IPS-15b (cell line): ENCODE data around the gene GDPD3.

Experiments
- H3K27me3 ChIP-seq: one replicate; pipeline ENCODE4 v1.6.1; 2013; ENCODE audit warnings: low read length; ENCODE audit not compliant: control insufficient read depth, insufficient read depth
- H3K36me3 ChIP-seq: one replicate; pipeline ENCODE4 v1.6.1; 2013; ENCODE audit warnings: low read length; ENCODE audit not compliant: control insufficient read depth, insufficient read depth
- H3K4me1 ChIP-seq: one replicate; pipeline ENCODE4 v1.6.1; 2013; ENCODE audit warnings: mild to moderate bottlenecking, low read length; ENCODE audit not compliant: control insufficient read depth, insufficient read depth
- H3K4me3 ChIP-seq: one replicate; pipeline ENCODE4 v1.5.1; 2013; ENCODE audit warnings: low read depth, low read length
- H3K9ac ChIP-seq: one replicate; pipeline ENCODE4 v1.6.1; 2013; ENCODE audit warnings: low read depth, mild to moderate bottlenecking, low read length
- H3K9me3 ChIP-seq: one replicate; pipeline ENCODE4 v1.6.1; 2013; ENCODE audit warnings: mild to moderate bottlenecking, low read length; ENCODE audit not compliant: control insufficient read depth, insufficient read depth

Gene GDPD3

GRCh38 chr16:30090610-30091331 is 22.6 kb downstream of the GDPD3 start:
- H3K4me3 ChIP-seq, result peak overlapping the region; percentile 67
- no peaks in the 10 kb centered on the region for H3K27me3 ChIP-seq
- no peaks in the 10 kb centered on the region for H3K4me1 ChIP-seq
- no peaks in the 10 kb centered on the region for H3K36me3 ChIP-seq
- H3K9ac ChIP-seq, result no peak overlapping the region
- no peaks in the 10 kb centered on the region for H3K9me3 ChIP-seq

DNA sequence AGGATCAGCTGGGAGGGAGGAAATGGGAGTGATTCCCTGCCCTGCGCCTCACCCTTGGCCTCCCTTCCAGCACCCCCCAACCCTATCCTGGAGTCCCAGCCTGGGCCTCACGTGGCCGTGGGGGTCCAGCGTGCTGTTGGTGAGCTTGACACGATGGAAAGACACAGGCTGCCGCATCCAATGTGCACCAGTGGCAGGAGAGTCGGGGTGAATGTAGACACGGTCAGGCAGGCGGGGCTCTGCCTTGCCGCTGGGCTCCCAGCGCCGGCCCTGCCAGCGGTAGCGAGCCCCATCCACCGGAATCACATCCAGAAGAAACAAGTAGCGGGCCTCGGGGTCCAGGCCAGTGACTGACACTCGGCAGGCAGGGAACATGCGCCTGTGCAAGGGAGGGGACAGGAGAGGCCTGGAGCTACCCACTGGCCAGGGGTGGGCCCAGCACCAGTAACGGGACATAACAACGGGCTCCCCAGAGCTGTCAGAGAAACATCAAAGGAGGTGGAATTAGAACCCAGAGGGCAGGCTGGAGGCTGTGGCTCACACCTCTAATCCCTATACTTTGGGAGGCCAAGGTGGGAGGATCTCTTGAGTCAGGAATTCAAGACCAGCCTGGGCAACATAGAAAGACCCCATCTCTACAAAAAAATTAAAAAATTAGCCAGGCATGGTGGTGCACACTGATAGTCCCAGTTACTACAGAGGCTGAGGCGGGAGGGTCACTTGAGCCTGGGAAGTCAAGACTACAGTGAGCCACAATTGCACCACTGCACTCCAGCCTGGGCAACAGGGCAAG is 24.3 kb downstream of the GDPD3 start:
- Histone ChIP-seq H3K4me3 (no peak overlapping the region), H3K27me3 (no peaks in the 10 kb centered on the region), H3K36me3 (peaks cover 10% of the 10 kb centered on the region), H3K9ac (no peak overlapping the region), H3K4me1 (no peaks in the 10 kb centered on the region), H3K9me3 (no peaks in the 10 kb centered on the region)

DNA sequence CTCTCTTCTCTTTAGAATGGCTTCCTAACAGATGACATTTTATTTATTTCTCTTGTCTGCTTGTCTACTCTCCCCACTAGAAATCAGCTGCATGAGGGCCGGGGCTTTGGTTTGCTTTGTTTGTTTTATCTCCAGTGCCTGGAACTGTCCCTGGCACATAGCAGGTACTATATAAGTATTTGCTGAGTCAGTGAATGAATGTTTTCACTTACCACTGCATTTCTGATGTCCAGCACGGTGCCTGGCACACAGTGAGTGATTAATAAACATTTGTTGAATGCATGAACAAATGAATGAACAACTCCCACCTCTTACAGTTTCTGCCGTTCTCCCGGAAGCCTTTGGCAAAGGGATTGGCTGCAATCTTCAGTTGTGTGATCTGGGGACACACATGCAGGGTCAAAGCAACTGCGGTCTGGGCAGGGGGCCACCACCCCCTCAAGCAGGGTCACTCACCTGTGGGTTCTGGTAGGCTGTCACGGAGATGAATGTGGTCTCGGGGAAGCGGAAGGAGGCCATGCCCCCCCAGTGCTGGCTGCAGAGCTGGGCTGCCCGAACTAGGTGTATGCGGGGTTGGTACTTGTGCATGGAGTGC is 25.0 kb downstream of the GDPD3 start:
- peaks cover 17% of the 10 kb centered on the region for H3K36me3 ChIP-seq
- H3K9me3 ChIP-seq, result no peaks in the 10 kb centered on the region
- no peak overlapping the region for H3K4me3 ChIP-seq
- no peaks in the 10 kb centered on the region for H3K27me3 ChIP-seq
- H3K9ac ChIP-seq, result no peak overlapping the region
- H3K4me1 ChIP-seq, result no peaks in the 10 kb centered on the region

DNA sequence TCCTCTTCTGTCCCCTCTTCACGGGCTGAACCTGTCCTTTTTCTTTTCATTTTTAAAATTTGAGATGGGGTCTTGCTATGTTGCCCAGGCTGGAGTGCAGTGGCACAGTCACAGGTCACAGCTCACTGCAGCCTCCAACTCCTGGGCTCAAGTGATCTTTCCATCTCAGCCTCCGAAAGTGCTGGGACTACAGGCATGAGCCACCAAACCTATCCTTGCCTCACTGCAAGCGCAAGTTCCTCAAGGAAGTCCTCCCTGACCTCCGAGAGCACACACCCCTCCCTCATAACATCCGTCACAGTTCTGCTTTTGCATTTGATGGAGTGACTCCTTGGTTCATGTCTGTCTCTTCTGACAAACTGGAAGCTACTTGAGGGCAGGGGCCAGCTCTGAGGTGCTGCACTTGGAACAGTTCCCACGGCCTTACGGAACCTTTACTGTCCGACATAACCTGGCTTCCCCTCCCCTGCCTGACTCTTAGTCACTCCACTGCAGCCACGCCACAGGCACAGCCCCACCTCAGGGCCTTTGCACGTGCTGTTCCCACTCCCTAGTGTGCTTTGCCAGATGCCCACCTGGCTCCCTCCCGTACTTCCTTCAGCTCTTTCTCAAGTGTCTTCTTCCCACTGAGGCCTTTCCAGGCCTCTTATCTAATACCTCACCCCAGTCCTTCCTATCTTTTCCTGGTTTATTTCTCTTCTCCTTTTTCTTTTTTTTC is 26.0 kb downstream of the GDPD3 start:
- Histone ChIP-seq H3K36me3 (peaks cover 27% of the 10 kb centered on the region), H3K9ac (no peak overlapping the region), H3K4me3 (no peak overlapping the region), H3K27me3 (no peaks in the 10 kb centered on the region), H3K4me1 (no peaks in the 10 kb centered on the region), H3K9me3 (no peaks in the 10 kb centered on the region)

DNA sequence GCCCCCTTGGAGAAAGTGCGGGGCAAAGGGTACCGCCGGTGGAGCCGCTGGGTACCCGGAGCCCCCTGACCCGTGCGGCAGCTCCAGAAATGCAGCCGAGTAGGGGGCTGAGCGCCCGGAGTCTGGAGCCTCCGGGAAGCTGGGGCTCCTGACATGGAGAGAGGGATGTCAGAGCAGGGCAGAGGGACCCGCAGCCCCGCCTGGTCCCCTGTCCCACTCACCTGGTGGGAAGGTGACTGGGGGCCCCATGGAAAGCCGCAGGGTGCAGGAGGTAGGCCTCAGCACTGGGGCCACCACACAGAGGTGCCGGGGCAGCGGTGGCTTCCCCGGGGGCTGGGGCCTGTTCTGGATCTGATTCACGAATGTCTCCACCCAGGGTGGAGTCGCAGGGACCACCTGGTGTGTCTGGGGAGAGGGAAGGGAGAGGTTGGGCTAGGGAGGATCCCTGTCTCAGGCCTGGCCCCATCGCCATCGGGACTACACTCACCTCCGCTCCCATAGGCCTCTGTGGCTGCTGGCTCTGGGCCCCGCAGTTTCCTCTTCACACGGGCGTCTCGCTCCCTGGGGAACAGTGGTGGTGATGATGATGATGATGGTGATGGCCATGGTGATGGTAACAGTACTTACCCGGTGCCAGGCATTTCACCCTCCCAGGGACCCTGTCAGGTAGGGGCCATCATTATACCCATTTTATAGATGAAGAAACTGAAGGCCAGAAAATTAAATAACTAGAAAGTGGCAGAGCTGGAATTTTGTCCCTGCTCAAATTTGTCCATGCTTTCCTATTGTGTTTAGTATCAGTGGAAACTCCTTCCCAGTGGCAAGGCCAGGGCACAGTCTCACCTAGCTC is 26.8 kb downstream of the GDPD3 start:
- no peaks in the 10 kb centered on the region for H3K4me1 ChIP-seq
- no peaks in the 10 kb centered on the region for H3K9me3 ChIP-seq
- H3K9ac ChIP-seq, result no peak overlapping the region
- peaks cover 33% of the 10 kb centered on the region for H3K36me3 ChIP-seq
- no peaks in the 10 kb centered on the region for H3K27me3 ChIP-seq
- no peak overlapping the region for H3K4me3 ChIP-seq

- Histone ChIP-seq H3K27me3 (no peaks in the 10 kb centered on the region), H3K4me3 (no peak overlapping the region), H3K4me1 (no peaks in the 10 kb centered on the region), H3K36me3 (peaks cover 39% of the 10 kb centered on the region), H3K9me3 (no peaks in the 10 kb centered on the region), H3K9ac (no peak overlapping the region)
These were observed 27.5 kb downstream of the GDPD3 start for GRCh38 chr16:30085820-30086219.

GRCh38 chr16:30085247-30085646 is 28.1 kb downstream of the GDPD3 start:
- H3K27me3 ChIP-seq, result no peaks in the 10 kb centered on the region
- no peaks in the 10 kb centered on the region for H3K4me1 ChIP-seq
- H3K9ac ChIP-seq, result no peak overlapping the region
- H3K4me3 ChIP-seq, result no peak overlapping the region
- H3K36me3 ChIP-seq, result peaks cover 40% of the 10 kb centered on the region
- H3K9me3 ChIP-seq, result no peaks in the 10 kb centered on the region

DNA sequence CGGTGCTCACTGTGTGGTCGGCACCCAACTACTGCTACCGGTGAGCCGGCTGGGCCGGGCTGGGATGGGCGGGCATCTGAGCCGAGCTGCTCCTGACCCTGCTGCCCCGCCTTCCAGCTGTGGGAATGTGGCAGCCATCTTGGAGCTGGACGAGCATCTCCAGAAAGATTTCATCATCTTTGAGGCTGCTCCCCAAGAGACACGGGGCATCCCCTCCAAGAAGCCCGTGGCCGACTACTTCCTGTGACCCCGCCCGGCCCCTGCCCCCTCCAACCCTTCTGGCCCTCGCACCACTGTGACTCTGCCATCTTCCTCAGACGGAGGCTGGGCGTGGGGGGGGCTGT is 28.5 kb downstream of the GDPD3 start:
- H3K4me3 ChIP-seq, result no peak overlapping the region
- H3K9me3 ChIP-seq, result no peaks in the 10 kb centered on the region
- H3K27me3 ChIP-seq, result no peaks in the 10 kb centered on the region
- H3K9ac ChIP-seq, result no peak overlapping the region
- no peaks in the 10 kb centered on the region for H3K4me1 ChIP-seq
- peaks cover 40% of the 10 kb centered on the region for H3K36me3 ChIP-seq

DNA sequence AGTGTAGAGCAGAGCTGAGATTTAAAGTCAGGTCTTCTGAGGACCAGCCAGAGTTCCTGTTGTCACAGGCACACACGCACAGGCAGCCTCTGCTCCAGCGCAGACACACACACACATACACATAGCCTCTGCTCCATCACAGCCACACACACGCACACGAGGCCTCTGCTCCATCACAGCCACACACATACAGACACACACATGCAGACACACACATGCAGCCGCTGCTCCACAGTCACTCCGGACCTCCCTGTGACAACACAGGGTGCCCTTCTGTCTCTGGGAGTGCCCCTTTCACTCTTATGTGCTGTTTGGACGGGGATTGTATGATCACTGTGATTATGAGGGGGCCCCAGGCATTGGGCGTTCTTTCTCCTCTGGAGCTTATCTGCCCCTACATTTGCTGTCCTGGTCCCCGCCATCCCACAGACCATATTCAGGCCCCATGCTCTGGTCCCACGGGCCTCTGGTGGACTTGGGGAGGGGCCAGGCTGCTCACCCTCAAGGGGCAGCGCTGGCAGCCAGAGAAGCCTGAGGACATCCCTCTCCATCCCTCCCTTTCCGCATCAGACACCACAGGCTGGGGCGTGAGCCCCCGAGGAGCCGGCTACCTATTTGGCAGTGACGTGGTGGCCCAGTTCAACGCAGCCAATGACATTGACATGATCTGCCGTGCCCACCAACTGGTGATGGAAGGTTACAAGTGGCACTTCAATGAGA is 29.1 kb downstream of the GDPD3 start:
- Histone ChIP-seq H3K9ac (no peak overlapping the region), H3K36me3 (peaks cover 44% of the 10 kb centered on the region), H3K9me3 (no peaks in the 10 kb centered on the region), H3K27me3 (no peaks in the 10 kb centered on the region), H3K4me3 (no peak overlapping the region), H3K4me1 (no peaks in the 10 kb centered on the region)

DNA sequence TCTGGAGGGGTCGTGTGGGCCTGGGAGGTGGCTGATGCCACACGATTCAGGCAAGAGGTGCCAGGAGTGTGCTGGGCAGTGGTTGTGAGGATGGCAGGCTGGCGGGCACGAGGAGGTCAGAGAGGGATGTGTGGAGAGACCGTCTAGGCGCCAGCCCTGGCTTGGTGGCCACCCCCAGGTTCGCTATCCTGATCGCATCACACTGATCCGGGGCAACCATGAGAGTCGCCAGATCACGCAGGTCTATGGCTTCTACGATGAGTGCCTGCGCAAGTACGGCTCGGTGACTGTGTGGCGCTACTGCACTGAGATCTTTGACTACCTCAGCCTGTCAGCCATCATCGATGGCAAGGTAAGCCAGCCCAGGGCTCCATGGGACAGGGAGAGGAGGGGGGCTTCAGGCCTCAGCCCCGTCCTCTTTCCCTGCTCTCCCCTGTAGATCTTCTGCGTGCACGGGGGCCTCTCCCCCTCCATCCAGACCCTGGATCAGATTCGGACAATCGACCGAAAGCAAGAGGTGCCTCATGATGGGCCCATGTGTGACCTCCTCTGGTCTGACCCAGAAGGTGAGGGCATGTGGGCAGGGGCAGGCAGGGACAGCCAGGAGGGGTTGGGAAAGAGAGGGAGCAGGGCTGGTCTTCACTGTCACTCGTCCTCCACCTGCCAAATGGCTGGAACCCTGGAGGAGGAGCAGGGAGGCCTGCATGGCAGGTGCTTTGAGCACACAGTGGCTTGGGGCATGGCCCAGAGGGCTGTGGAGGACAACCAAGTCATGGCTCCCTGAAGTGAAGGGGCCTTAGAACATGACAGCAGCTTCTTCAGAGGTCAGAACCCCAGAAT is 29.9 kb downstream of the GDPD3 start:
- H3K4me3 ChIP-seq, result no peak overlapping the region
- no peaks in the 10 kb centered on the region for H3K4me1 ChIP-seq
- H3K27me3 ChIP-seq, result no peaks in the 10 kb centered on the region
- peaks cover 48% of the 10 kb centered on the region for H3K36me3 ChIP-seq
- H3K9me3 ChIP-seq, result no peaks in the 10 kb centered on the region
- no peak overlapping the region for H3K9ac ChIP-seq
